Loucy (cell line): ENCODE results near the gene AGXT2.

ENCODE experiments used
- H2AFZ ChIP-seq: fragments of 200-600 bp; sonication (generic); 2 replicates; pipeline ENCODE4 v1.6.0; 2016; ENCODE audit warnings: antibody characterized with exemption, mild to moderate bottlenecking, low read length, moderate library complexity
- H3F3A ChIP-seq: fragments of 200-600 bp; 2 replicates; pipeline ENCODE4 v1.6.0; 2016; ENCODE audit warnings: antibody characterized with exemption, low read depth, mild to moderate bottlenecking
- H3K27me3 ChIP-seq: fragments of 200-600 bp; sonication (generic); 2 replicates; pipeline ENCODE4 v1.6.1; 2014; ENCODE audit warnings: low read length, mild to moderate bottlenecking; ENCODE audit not compliant: insufficient read depth, poor library complexity, severe bottlenecking
- H3K36me3 ChIP-seq: fragments of 200-600 bp; sonication (generic); 2 replicates; pipeline ENCODE4 v1.6.1; 2016; ENCODE audit warnings: low read length; ENCODE audit not compliant: insufficient read depth
- H3K4me1 ChIP-seq: fragments of 200-600 bp; sonication (generic); 2 replicates; pipeline ENCODE4 v1.5.1; 2014; ENCODE audit warnings: low read length, mild to moderate bottlenecking; ENCODE audit not compliant: insufficient read depth, poor library complexity, severe bottlenecking
- H3K4me2 ChIP-seq: fragments of 200-600 bp; sonication (generic); 2 replicates; pipeline ENCODE4 v1.6.0; 2014; ENCODE audit warnings: antibody characterized with exemption, low read length, low read depth, mild to moderate bottlenecking; ENCODE audit not compliant: poor library complexity, severe bottlenecking
- H3K4me3 ChIP-seq: fragments of 200-600 bp; sonication (generic); 2 replicates; pipeline ENCODE4 v1.5.1; 2014; ENCODE audit warnings: low read length, mild to moderate bottlenecking, mixed read lengths; ENCODE audit not compliant: poor library complexity, severe bottlenecking
- H3K79me2 ChIP-seq: fragments of 200-600 bp; sonication (generic); 2 replicates; pipeline ENCODE4 v1.6.1; 2014; ENCODE audit warnings: low read length; ENCODE audit not compliant: insufficient read depth
- H3K9ac ChIP-seq: fragments of 200-600 bp; sonication (generic); 2 replicates; pipeline ENCODE4 v1.6.0; 2014; ENCODE audit warnings: mild to moderate bottlenecking, low read depth, low read length, moderate library complexity; ENCODE audit not compliant: poor library complexity, severe bottlenecking
- H3K9me2 ChIP-seq: fragments of 200-600 bp; sonication (generic); replicated peaks from 2 replicates; pipeline ENCODE4 v1.6.1; 2016; ENCODE audit warnings: low read depth, low read length, mixed read lengths
- H3K9me3 ChIP-seq: fragments of 200-600 bp; sonication (generic); 2 replicates; pipeline ENCODE4 v1.6.1; 2014; ENCODE audit warnings: mild to moderate bottlenecking, antibody characterized with exemption, low read length, low read depth; ENCODE audit not compliant: insufficient read depth
- H4K20me1 ChIP-seq: fragments of 200-600 bp; sonication (generic); 2 replicates; pipeline ENCODE4 v1.6.0; 2014; ENCODE audit warnings: antibody characterized with exemption, low read length, mild to moderate bottlenecking; ENCODE audit not compliant: insufficient read depth, poor library complexity, severe bottlenecking
- CTCF ChIP-seq: fragments of 200-600 bp; sonication (generic); conservative IDR thresholded peaks from 2 replicates; pipeline ENCODE4 v1.5.1; 2014; ENCODE audit warnings: mild to moderate bottlenecking, antibody characterized with exemption, low read length
- EZH2phosphoT487 ChIP-seq: fragments of 200-600 bp; IDR thresholded peaks from 2 replicates; pipeline ENCODE4 v1.6.1; 2018; ENCODE audit warnings: antibody characterized with exemption, mild to moderate bottlenecking, moderate library complexity, borderline replicate concordance

The AGXT2 gene

GRCh38 chr5:35029333-35029732, 18.4 kb downstream of the AGXT2 start:
- Histone ChIP-seq H3K79me2 (no peaks in the 10 kb centered on the region), H3K9me3 (no peaks in the 10 kb centered on the region), H3K4me1 (no peaks in the 10 kb centered on the region), H3K4me3 (no peak overlapping the region), H3F3A (no peaks in the 10 kb centered on the region), H3K9ac (no peak overlapping the region), H3K36me3 (no peaks in the 10 kb centered on the region), H4K20me1 (no peaks in the 10 kb centered on the region), H2AFZ (no peak overlapping the region), H3K9me2 (no peaks in the 10 kb centered on the region), H3K27me3 (no peaks in the 10 kb centered on the region), H3K4me2 (no peak overlapping the region)
- TF ChIP-seq EZH2phosphoT487, result no peak
- TF ChIP-seq CTCF, result no peak

DNA sequence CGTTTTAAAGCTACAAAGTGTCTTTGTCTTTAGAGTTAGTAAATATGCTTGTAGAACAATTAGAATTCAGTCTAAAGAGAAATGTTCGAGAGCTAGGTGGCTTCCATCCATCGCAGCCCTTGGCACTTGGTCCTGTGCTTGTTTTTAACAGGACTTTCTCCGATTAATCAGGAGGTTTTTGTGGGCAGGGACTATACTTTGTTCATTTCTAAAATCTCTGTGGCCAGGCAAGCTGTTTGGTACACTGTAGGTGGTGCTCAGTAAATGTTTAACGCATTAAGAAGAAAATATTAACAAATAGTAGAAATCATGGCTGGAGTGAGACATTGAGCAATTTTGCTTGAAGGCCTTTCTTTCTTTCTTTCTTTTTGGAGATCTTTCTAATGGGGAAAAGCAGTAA, 20.8 kb downstream of the AGXT2 start:
- no peak overlapping the region for H3K9ac ChIP-seq
- no peaks in the 10 kb centered on the region for H3K9me3 ChIP-seq
- H4K20me1 ChIP-seq, result no peaks in the 10 kb centered on the region
- no peak for TF ChIP-seq CTCF
- no peak for TF ChIP-seq EZH2phosphoT487
- H2AFZ ChIP-seq, result no peak overlapping the region
- no peaks in the 10 kb centered on the region for H3K27me3 ChIP-seq
- no peaks in the 10 kb centered on the region for H3K4me1 ChIP-seq
- H3K4me3 ChIP-seq, result no peak overlapping the region
- no peaks in the 10 kb centered on the region for H3K36me3 ChIP-seq
- H3F3A ChIP-seq, result no peaks in the 10 kb centered on the region
- no peak overlapping the region for H3K4me2 ChIP-seq
- no peaks in the 10 kb centered on the region for H3K9me2 ChIP-seq
- no peaks in the 10 kb centered on the region for H3K79me2 ChIP-seq

GRCh38 chr5:35026280-35026840, 21.4 kb downstream of the AGXT2 start:
- TF ChIP-seq CTCF, result no peak
- TF ChIP-seq EZH2phosphoT487, result no peak
- Histone ChIP-seq H3K36me3 (no peaks in the 10 kb centered on the region), H3K9me2 (no peaks in the 10 kb centered on the region), H3K27me3 (no peaks in the 10 kb centered on the region), H3K4me2 (no peak overlapping the region), H3K79me2 (no peaks in the 10 kb centered on the region), H4K20me1 (no peaks in the 10 kb centered on the region), H3K9ac (no peak overlapping the region), H3F3A (no peaks in the 10 kb centered on the region), H3K9me3 (no peaks in the 10 kb centered on the region), H2AFZ (no peak overlapping the region), H3K4me3 (no peak overlapping the region), H3K4me1 (no peaks in the 10 kb centered on the region)
